Spleen (tissue), 7 donors: ENCODE measurements around the gene LGALS9.

Source experiments
- CTCF ChIP-seq, 11 experiments: fragments of 200-600 bp in 7 of 11; fragments of 450-650 bp in 4 of 11; sonication (generic) in 4 of 11; IDR thresholded peaks in 8 of 11; conservative IDR thresholded peaks in 3 of 11; 1 replicate in 7 of 11; 2 replicates in 4 of 11; pipeline versions ENCODE4 v1.4.0 to v1.8.0; 2016 to 2021; ENCODE audit warnings: antibody characterized with exemption in 11 of 11, inconsistent platforms in 4 of 11, mild to moderate bottlenecking in 1 of 11
- POLR2AphosphoS5 ChIP-seq, 3 donors: sonication (generic); formaldehyde crosslinking; IDR thresholded peaks; one replicate each; pipeline ENCODE4 v1.5.1; 2017; ENCODE audit warnings: antibody characterized with exemption in 3 of 3
- donor health status: DM: no; HTN: no; CAD: no; lungs with moderate emphysema.
- donor health status: DM: no; HTN: no; CAD: no.
- donor health status: DM: no; HTN: no; CAD: no.

GRCh38 chr17:27600471-27600870 is 30.5 kb upstream of the LGALS9 start:
- TF ChIP-seq POLR2AphosphoS5 (IDR thresholded peaks at IDR 0.05) (no peak), CTCF (IDR thresholded peaks at IDR 0.05 in 8 of 11, conservative IDR thresholded peaks at IDR 0.05 in 3 of 11) (no peak)
